ENCODE measurements around the gene PLA2G4C. TPM values are rescaled to one million over a fixed set of nuclear protein-coding genes. Genes with fewer than 3 reads are reported as not detected.

Gene PLA2G4C
- total and polyA plus RNA-seq, 2 experiments from 2014 or later = 2.9 to 3.4 TPM

- H3K27ac Mint-ChIP-seq = no peak overlapping the region
- H3K4me3 Mint-ChIP-seq = no peak overlapping the region
- peaks cover 10% of the 10 kb centered on the region for H3K27me3 Mint-ChIP-seq (ENCODE audit: insufficient read depth, low read depth, poor library complexity)
- no peak for ATAC-seq
- Histone ChIP-seq H2AFZ (no peak overlapping the region), H3K27ac (ENCODE audit: low read depth) (no peak overlapping the region), H3F3A (replicated peaks; ENCODE audit: low read depth) (no peaks in the 10 kb centered on the region; the same call in 1 of the 2 replicates), H3K79me2 (replicated peaks; ENCODE audit: insufficient read depth) (no peaks in the 10 kb centered on the region), H3K9me2 (ENCODE audit: insufficient read depth) (no peaks in the 10 kb centered on the region), H3K27me3 (ENCODE audit: insufficient read depth) (no peaks in the 10 kb centered on the region), H3K36me3 (ENCODE audit: insufficient read depth) (no peaks in the 10 kb centered on the region), H4K20me1 (replicated peaks; ENCODE audit: insufficient read depth) (no peaks in the 10 kb centered on the region), H3K4me1 (ENCODE audit: insufficient read depth) (peaks cover 23% of the 10 kb centered on the region), H3K4me3 (no peak overlapping the region), H3K4me2 (no peak overlapping the region)
- peaks cover 22% of the 10 kb centered on the region for H3K4me1 Mint-ChIP-seq
- peaks cover 4% of the 10 kb centered on the region; the same call in 1 of the 3 replicates for H3K36me3 Mint-ChIP-seq (ENCODE audit: low read depth)
- no peak for DNase-seq (ENCODE audit: low spot score)
- no peak for TF ChIP-seq STAT1 (IDR thresholded peaks at IDR 0.05; ENCODE audit: unreplicated experiment)
- no peak for TF ChIP-seq NANOG (IDR thresholded peaks at IDR 0.05; ENCODE audit: borderline replicate concordance)
- TF ChIP-seq CTCF (conservative IDR thresholded peaks at IDR 0.05; ENCODE audit: low read depth in 2 of 2) = no peak
- TF ChIP-seq CREB1 (CRISPR knock-in tag; IDR thresholded peaks at IDR 0.05; ENCODE audit: low read depth) = no peak
- no peak for TF ChIP-seq ZNF462 (CRISPR knock-in tag; IDR thresholded peaks at IDR 0.05)
- no peak for TF ChIP-seq EZH2phosphoT487 (IDR thresholded peaks at IDR 0.05; ENCODE audit: unreplicated experiment)
- TF ChIP-seq ZNF114 (CRISPR knock-in tag; IDR thresholded peaks at IDR 0.05) = no peak
- peaks cover 2% of the 10 kb centered on the region; the same call in 1 of the 3 replicates for H3K9me3 Mint-ChIP-seq
These were observed 51.3 kb downstream of the PLA2G4C start for GRCh38 chr19:48059331-48059730.

Data from GM23338 (cell line).